BE2C (cell line): Measurements from ENCODE around the gene CCER1.

Source experiments
- DNase-seq: peaks from one replicate; pipeline ENCODE4 v3.0.0-alpha.2; 2020
- H3K27me3 ChIP-seq: fragments of 250-450 bp; sonication (Bioruptor Pico); 2 replicates; pipeline ENCODE4 v1.5.1; 2020; ENCODE audit warnings: mild to moderate bottlenecking
- H3K36me3 ChIP-seq: fragments of 250-450 bp; sonication (Bioruptor Pico); 2 replicates; pipeline ENCODE4 v1.5.1; 2020; ENCODE audit warnings: mild to moderate bottlenecking
- H3K4me1 ChIP-seq: fragments of 250-450 bp; sonication (Bioruptor Pico); 2 replicates; pipeline ENCODE4 v1.5.1; 2020
- H3K4me3 ChIP-seq: 2 replicates; pipeline ENCODE4 v1.5.1; 2011; ENCODE audit warnings: low read depth, low read length
- H3K9me3 ChIP-seq: fragments of 250-450 bp; sonication (Bioruptor Pico); 2 replicates; pipeline ENCODE4 v1.5.1; 2020
- TF ChIP-seq, protein P1 (sequence below): IDR thresholded peaks from 2 replicates; pipeline ENCODE4 v1.5.1; 2012; ENCODE audit warnings: mild to moderate bottlenecking, low read depth, low read length

Gene CCER1

GRCh38 chr12:90902596-90902995 lies 52.4 kb downstream of the CCER1 start:
- H3K36me3 ChIP-seq, result no peaks in the 10 kb centered on the region
- DNase-seq, result no peak
- H3K4me3 ChIP-seq, result no peak overlapping the region
- TF ChIP-seq, protein P1, sequence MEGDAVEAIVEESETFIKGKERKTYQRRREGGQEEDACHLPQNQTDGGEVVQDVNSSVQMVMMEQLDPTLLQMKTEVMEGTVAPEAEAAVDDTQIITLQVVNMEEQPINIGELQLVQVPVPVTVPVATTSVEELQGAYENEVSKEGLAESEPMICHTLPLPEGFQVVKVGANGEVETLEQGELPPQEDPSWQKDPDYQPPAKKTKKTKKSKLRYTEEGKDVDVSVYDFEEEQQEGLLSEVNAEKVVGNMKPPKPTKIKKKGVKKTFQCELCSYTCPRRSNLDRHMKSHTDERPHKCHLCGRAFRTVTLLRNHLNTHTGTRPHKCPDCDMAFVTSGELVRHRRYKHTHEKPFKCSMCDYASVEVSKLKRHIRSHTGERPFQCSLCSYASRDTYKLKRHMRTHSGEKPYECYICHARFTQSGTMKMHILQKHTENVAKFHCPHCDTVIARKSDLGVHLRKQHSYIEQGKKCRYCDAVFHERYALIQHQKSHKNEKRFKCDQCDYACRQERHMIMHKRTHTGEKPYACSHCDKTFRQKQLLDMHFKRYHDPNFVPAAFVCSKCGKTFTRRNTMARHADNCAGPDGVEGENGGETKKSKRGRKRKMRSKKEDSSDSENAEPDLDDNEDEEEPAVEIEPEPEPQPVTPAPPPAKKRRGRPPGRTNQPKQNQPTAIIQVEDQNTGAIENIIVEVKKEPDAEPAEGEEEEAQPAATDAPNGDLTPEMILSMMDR, result no peak
- no peaks in the 10 kb centered on the region; the same call in 1 of the 2 replicates for H3K27me3 ChIP-seq
- H3K9me3 ChIP-seq, result no peaks in the 10 kb centered on the region
- no peaks in the 10 kb centered on the region for H3K4me1 ChIP-seq
